ENCODE data around the gene SYT13. TPM values are rescaled to one million over a fixed set of nuclear protein-coding genes. Genes with fewer than 3 reads are reported as not detected.

SYT13 gene
- total and polyA plus RNA-seq, 2 experiments from 2014 or later, result 1.7 to 11.5 TPM

GRCh38 chr11:45287316-45287903 is 1.3 kb upstream of the SYT13 start:
- Histone ChIP-seq H3K4me2 (no peak overlapping the region), H3K4me3 (no peak overlapping the region), H3K27ac (no peak overlapping the region), H4K20me1 (ENCODE audit: insufficient read depth, poor library complexity, severe bottlenecking) (no peaks in the 10 kb centered on the region), H3K9me3 (ENCODE audit: low read depth) (no peaks in the 10 kb centered on the region), H3K9me2 (replicated peaks; ENCODE audit: insufficient read depth) (no peaks in the 10 kb centered on the region), H3K79me2 (no peaks in the 10 kb centered on the region), H3K4me1 (ENCODE audit: insufficient read depth) (peaks cover 9% of the 10 kb centered on the region), H3K36me3 (replicated peaks; ENCODE audit: insufficient read depth, low read depth) (no peaks in the 10 kb centered on the region), H2AFZ (no peak overlapping the region), H3K27me3 (peaks cover 26% of the 10 kb centered on the region)
- DNase-seq (ENCODE audit: low spot score), result no peak
- TF ChIP-seq EZH2 (IDR thresholded peaks at IDR 0.05; ENCODE audit: borderline replicate concordance) (no peak), EZH2phosphoT487 (IDR thresholded peaks at IDR 0.05; ENCODE audit: low read depth, severe bottlenecking, unreplicated experiment) (no peak), CTCF (IDR thresholded peaks at IDR 0.05; ENCODE audit: poor library complexity) (no peak)
- 59% methylated on average over 3 of the region's 3 CpGs for WGBS (ENCODE audit: low lambda C conversion rate, missing lambda C conversion rate)

GRCh38 chr11:45285250-45285828 is 802 bp downstream of the SYT13 start:
- Histone ChIP-seq H3K27ac (no peak overlapping the region), H3K4me3 (peak overlapping the region; percentile 70), H2AFZ (no peak overlapping the region), H3K36me3 (replicated peaks; ENCODE audit: insufficient read depth, low read depth) (no peaks in the 10 kb centered on the region), H3K9me3 (ENCODE audit: low read depth) (no peaks in the 10 kb centered on the region), H3K27me3 (peaks cover 22% of the 10 kb centered on the region), H3K4me1 (ENCODE audit: insufficient read depth) (peaks cover 17% of the 10 kb centered on the region), H4K20me1 (ENCODE audit: insufficient read depth, poor library complexity, severe bottlenecking) (no peaks in the 10 kb centered on the region), H3K4me2 (peak overlapping the region; percentile 97), H3K9me2 (replicated peaks; ENCODE audit: insufficient read depth) (no peaks in the 10 kb centered on the region), H3K79me2 (no peaks in the 10 kb centered on the region)
- 14% methylated on average over 10 of the region's 13 CpGs for WGBS (ENCODE audit: low lambda C conversion rate, missing lambda C conversion rate)
- DNase-seq (ENCODE audit: low spot score), result no peak
- TF ChIP-seq EZH2phosphoT487 (IDR thresholded peaks at IDR 0.05; ENCODE audit: low read depth, severe bottlenecking, unreplicated experiment), result no peak
- TF ChIP-seq CTCF (IDR thresholded peaks at IDR 0.05; ENCODE audit: poor library complexity), result no peak
- no peak for TF ChIP-seq EZH2 (IDR thresholded peaks at IDR 0.05; ENCODE audit: borderline replicate concordance)

GRCh38 chr11:45282081-45282480 is 4.1 kb downstream of the SYT13 start:
- peak overlapping the region; percentile 39 for H3K27ac ChIP-seq
- no peak for TF ChIP-seq CTCF (IDR thresholded peaks at IDR 0.05; ENCODE audit: poor library complexity)
- no peak for TF ChIP-seq EZH2 (IDR thresholded peaks at IDR 0.05; ENCODE audit: borderline replicate concordance)
- TF ChIP-seq EZH2phosphoT487 (IDR thresholded peaks at IDR 0.05; ENCODE audit: low read depth, severe bottlenecking, unreplicated experiment), result no peak
- H4K20me1 ChIP-seq (ENCODE audit: insufficient read depth, poor library complexity, severe bottlenecking), result no peaks in the 10 kb centered on the region
- no peak overlapping the region for H3K4me2 ChIP-seq
- H3K79me2 ChIP-seq, result no peaks in the 10 kb centered on the region
- no peaks in the 10 kb centered on the region for H3K9me3 ChIP-seq (ENCODE audit: low read depth)
- peak; percentile 45 for DNase-seq (ENCODE audit: low spot score)
- 66% methylated on average over 6 of the region's 6 CpGs for WGBS (ENCODE audit: low lambda C conversion rate, missing lambda C conversion rate)
- H3K36me3 ChIP-seq (replicated peaks; ENCODE audit: insufficient read depth, low read depth), result no peaks in the 10 kb centered on the region
- no peaks in the 10 kb centered on the region for H3K9me2 ChIP-seq (replicated peaks; ENCODE audit: insufficient read depth)
- no peak overlapping the region for H2AFZ ChIP-seq
- H3K4me1 ChIP-seq (ENCODE audit: insufficient read depth), result peaks cover 15% of the 10 kb centered on the region
- no peak overlapping the region for H3K4me3 ChIP-seq
- peaks cover 14% of the 10 kb centered on the region for H3K27me3 ChIP-seq
